Natural killer cell (primary cell): ENCODE data around the gene PLEKHB2. TPM values are rescaled to one million over a fixed set of nuclear protein-coding genes. Genes with fewer than 3 reads are reported as not detected.
"Not testable (repeated sequence)": the region's sequence is repeated elsewhere in the genome, so short reads cannot be mapped to it uniquely, and the experiment has no call there.

ENCODE experiments used
- ATAC-seq, 3 donors: fragments of 150-1000 bp in 2 of 3; fragments of 200-7000 bp in 1 of 3; cut with Tn5 transposase; 1 replicate in 1 of 3; 2 replicates in 2 of 3; pipeline ENCODE4 v1.10.0; 2021; ENCODE audit warnings: mild to moderate bottlenecking in 2 of 3, moderate library complexity in 2 of 3
- DNase-seq, 2 donors: peaks; one replicate each; pipeline versions ENCODE4 v3.0.0 to v3.0.0-alpha.2; 2013 to 2021; ENCODE audit warnings: mixed read lengths in 1 of 2
- H3K27ac ChIP-seq: one replicate; pipeline ENCODE4 v1.5.1; 2013; ENCODE audit warnings: mild to moderate bottlenecking, low read length
- H3K27me3 ChIP-seq: one replicate; pipeline ENCODE4 v1.6.1; 2013; ENCODE audit warnings: low read length; ENCODE audit not compliant: control insufficient read depth, insufficient read depth
- H3K36me3 ChIP-seq: one replicate; pipeline ENCODE4 v1.6.1; 2013; ENCODE audit warnings: low read length; ENCODE audit not compliant: control insufficient read depth, insufficient read depth
- H3K4me1 ChIP-seq: one replicate; pipeline ENCODE4 v1.6.1; 2013; ENCODE audit warnings: low read length; ENCODE audit not compliant: control insufficient read depth, insufficient read depth
- H3K4me3 ChIP-seq: one replicate; pipeline ENCODE4 v1.5.1; 2013; ENCODE audit warnings: low read length
- H3K9me3 ChIP-seq: one replicate; pipeline ENCODE4 v1.6.1; 2013; ENCODE audit warnings: low read length; ENCODE audit not compliant: control insufficient read depth, insufficient read depth
- H3K27ac Mint-ChIP-seq, 2 donors: one replicate each; pipeline ENCODE4 v1.8.0; 2022; ENCODE audit warnings: mild to moderate bottlenecking in 2 of 2, mixed read lengths in 2 of 2, moderate library complexity in 1 of 2
- H3K27me3 Mint-ChIP-seq, 2 donors: one replicate each; pipeline ENCODE4 v1.8.0; 2022; ENCODE audit warnings: low read depth in 2 of 2, mixed read lengths in 2 of 2
- H3K36me3 Mint-ChIP-seq: one replicate; pipeline ENCODE4 v1.8.0; 2022; ENCODE audit warnings: mixed read lengths
- H3K4me1 Mint-ChIP-seq, 2 donors: one replicate each; pipeline ENCODE4 v1.8.0; 2022; ENCODE audit warnings: mixed read lengths in 2 of 2
- H3K4me3 Mint-ChIP-seq: one replicate; pipeline ENCODE4 v1.8.0; 2022; ENCODE audit warnings: mild to moderate bottlenecking, moderate library complexity, mixed read lengths
- H3K9me3 Mint-ChIP-seq, 2 donors: one replicate each; pipeline ENCODE4 v1.8.0; 2022; ENCODE audit warnings: mixed read lengths in 2 of 2
- WGBS: methylation state at CpG from one replicate; pipeline ENCODE4 v1.1.7; 2013; ENCODE audit warnings: missing lambda C conversion rate; ENCODE audit not compliant: insufficient coverage; 5-methylcytosine and 5-hydroxymethylcytosine counted together
- intact Hi-C: fragments of 100-400 bp; cut with micrococcal nuclease; formaldehyde crosslinking; loops from one replicate; pipeline ENCODE4 v1.14.2; 2022
- total RNA-seq, 4 donors: library from RNA; stranded (reverse); fragments of 120-200 nt in 1 of 4; gene quantifications; one replicate each; pipeline versions ENCODE4 v1.2.3 to v1.2.4, GENCODE V29; 2013 to 2022
- TF ChIP-seq, protein P1 (sequence below): fragments of 200-600 bp; IDR thresholded peaks from one replicate; pipeline ENCODE4 v1.8.0; 2022; ENCODE audit warnings: antibody characterized with exemption

Gene PLEKHB2
- total RNA-seq, 3 donors from 2014 or later (not counting 1 experiment from before 2014, with no cell fraction given) = 75.6 to 78.7 (median 77.4) TPM

DNA sequence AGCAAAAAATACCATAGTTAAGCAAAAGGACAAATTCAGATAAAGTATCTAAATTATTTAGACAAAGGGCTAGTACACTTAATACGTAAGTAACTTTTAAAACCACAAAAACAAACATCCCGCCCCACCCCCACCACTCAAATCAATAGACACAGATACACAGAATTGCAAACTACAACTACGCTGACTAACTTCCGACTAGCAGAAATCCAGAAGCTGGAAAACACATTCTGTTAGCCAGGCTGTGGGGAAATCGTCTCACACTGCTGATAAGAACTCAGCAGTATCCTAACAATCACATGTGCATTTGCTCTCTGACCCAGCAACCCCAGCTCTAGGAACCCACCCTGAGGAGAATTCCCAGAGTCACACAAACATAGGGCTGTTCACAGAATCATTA lies 28.4 kb upstream of the PLEKHB2 start:
- H3K4me3 ChIP-seq = no peak overlapping the region
- peaks cover 23% of the 10 kb centered on the region for H3K36me3 Mint-ChIP-seq
- WGBS = 90% methylated on average over 5 of the region's 5 CpGs
- no peak for ATAC-seq
- no peaks in the 10 kb centered on the region for H3K27me3 ChIP-seq
- H3K9me3 ChIP-seq = no peaks in the 10 kb centered on the region
- H3K36me3 ChIP-seq = peaks cover 70% of the 10 kb centered on the region
- peaks cover 15% of the 10 kb centered on the region for H3K4me1 ChIP-seq
- H3K9me3 Mint-ChIP-seq = no peaks in the 10 kb centered on the region
- no peaks in the 10 kb centered on the region for H3K27me3 Mint-ChIP-seq
- no peak overlapping the region for H3K4me3 Mint-ChIP-seq
- peaks cover 50 to 55% of the 10 kb centered on the region in 2 donors for H3K4me1 Mint-ChIP-seq
- no peak for DNase-seq
- TF ChIP-seq, protein P1, sequence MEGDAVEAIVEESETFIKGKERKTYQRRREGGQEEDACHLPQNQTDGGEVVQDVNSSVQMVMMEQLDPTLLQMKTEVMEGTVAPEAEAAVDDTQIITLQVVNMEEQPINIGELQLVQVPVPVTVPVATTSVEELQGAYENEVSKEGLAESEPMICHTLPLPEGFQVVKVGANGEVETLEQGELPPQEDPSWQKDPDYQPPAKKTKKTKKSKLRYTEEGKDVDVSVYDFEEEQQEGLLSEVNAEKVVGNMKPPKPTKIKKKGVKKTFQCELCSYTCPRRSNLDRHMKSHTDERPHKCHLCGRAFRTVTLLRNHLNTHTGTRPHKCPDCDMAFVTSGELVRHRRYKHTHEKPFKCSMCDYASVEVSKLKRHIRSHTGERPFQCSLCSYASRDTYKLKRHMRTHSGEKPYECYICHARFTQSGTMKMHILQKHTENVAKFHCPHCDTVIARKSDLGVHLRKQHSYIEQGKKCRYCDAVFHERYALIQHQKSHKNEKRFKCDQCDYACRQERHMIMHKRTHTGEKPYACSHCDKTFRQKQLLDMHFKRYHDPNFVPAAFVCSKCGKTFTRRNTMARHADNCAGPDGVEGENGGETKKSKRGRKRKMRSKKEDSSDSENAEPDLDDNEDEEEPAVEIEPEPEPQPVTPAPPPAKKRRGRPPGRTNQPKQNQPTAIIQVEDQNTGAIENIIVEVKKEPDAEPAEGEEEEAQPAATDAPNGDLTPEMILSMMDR = no peak
- intact Hi-C loops = no loop called here
- no peak overlapping the region for H3K27ac Mint-ChIP-seq
- no peak overlapping the region for H3K27ac ChIP-seq

DNA sequence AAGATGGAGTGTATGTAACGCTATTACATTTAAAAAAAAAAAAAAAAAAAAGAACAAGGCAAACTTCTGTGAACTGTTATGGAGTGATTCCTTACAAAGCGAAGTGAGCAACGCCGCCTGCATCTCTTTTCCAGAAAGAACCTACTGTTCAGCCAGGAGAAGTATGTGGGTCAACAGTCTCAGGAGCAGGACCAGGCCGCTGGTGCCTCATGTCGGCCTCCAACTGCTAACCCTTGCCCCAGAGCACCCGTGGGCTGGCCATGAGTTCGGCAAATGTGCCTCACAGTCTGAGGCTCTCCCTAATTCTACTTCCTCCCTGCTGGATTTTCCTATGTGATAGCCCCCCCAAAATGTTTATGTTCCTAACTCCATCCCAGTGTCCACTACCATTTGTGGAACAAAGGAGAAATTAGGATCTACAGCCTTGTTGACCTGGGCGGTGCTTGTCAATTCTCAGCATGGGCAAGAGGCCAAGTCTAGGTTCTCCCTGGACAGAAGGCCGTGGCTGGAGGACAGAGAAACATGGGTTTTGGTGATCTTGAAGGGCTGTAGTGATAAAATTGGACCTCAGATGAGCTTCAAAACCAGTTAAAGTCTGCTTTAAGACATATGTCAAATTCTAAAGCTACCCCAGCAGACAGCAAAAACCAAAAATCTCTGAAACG lies 27.8 kb upstream of the PLEKHB2 start:
- TF ChIP-seq, protein P1 = no peak
- no peak for DNase-seq
- Histone ChIP-seq H3K27ac (no peak overlapping the region), H3K9me3 (no peaks in the 10 kb centered on the region), H3K4me1 (peaks cover 15% of the 10 kb centered on the region), H3K4me3 (no peak overlapping the region), H3K27me3 (no peaks in the 10 kb centered on the region), H3K36me3 (peaks cover 74% of the 10 kb centered on the region)
- Mint-ChIP-seq H3K9me3 (no peaks in the 10 kb centered on the region), H3K27me3 (no peaks in the 10 kb centered on the region), H3K36me3 (peaks cover 23% of the 10 kb centered on the region), H3K4me3 (no peak overlapping the region), H3K4me1 (peaks cover 51 to 59% of the 10 kb centered on the region in 2 donors), H3K27ac (no peak overlapping the region)
- no peak for ATAC-seq
- 97% methylated on average over 10 of the region's 11 CpGs for WGBS
- intact Hi-C loops = no loop called here

DNA sequence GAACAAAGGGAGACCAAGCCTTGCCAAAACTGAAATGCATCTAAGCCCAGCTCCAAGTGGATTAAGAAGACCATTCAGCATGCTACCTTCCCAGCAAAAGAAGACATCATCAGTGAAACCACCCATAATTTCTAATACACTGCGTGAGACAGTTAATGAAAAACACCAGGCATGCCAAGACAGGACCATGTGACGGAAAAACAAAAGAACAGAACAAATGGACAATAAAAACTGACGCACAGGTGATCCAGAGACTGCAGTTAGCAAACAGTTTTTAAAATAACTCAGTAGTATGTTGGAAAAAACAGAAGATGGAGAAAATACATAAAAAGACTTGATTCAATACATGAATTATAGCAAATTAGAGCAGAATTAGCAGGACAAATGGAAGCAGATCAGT lies 27.2 kb upstream of the PLEKHB2 start:
- Histone ChIP-seq H3K4me1 (peaks cover 15% of the 10 kb centered on the region), H3K27me3 (no peaks in the 10 kb centered on the region), H3K27ac (no peak overlapping the region), H3K36me3 (peaks cover 76% of the 10 kb centered on the region), H3K9me3 (no peaks in the 10 kb centered on the region), H3K4me3 (no peak overlapping the region)
- peak overlapping the region; percentile 25 to 73 for H3K27ac Mint-ChIP-seq
- no peaks in the 10 kb centered on the region for H3K27me3 Mint-ChIP-seq
- H3K4me3 Mint-ChIP-seq = no peak overlapping the region
- H3K4me1 Mint-ChIP-seq = peaks cover 51 to 59% of the 10 kb centered on the region in 2 donors
- no peak for DNase-seq
- intact Hi-C loops = no loop called here
- WGBS = 98% methylated on average over 3 of the region's 3 CpGs
- no peaks in the 10 kb centered on the region for H3K9me3 Mint-ChIP-seq
- ATAC-seq = no peak
- peaks cover 23% of the 10 kb centered on the region for H3K36me3 Mint-ChIP-seq
- TF ChIP-seq, protein P1 = no peak

DNA sequence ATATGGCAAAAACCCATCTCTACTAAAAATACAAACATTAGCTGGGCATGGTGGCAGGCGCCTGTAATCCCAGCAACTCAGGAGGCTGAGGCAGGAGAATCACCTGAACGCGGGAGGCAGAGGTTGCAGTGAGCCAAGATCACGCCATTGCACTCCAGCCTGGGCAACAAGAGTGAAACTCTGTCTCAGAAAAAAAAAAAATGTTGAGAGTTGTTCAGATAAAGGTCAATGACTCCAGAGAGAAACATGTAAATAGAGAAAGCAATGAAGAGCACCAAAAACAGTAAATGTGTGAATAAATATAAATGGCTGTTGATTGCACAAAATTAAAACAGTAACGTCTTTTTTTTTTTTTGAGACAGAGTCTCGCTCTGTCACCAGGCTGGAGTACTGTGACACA lies 25.2 kb upstream of the PLEKHB2 start:
- Mint-ChIP-seq H3K4me3 (peak overlapping the region; percentile 35), H3K36me3 (peaks cover 23% of the 10 kb centered on the region), H3K27ac (peak overlapping the region; percentile 25 to 85), H3K4me1 (peaks cover 51 to 52% of the 10 kb centered on the region in 2 donors)
- H3K27me3 ChIP-seq, DNase-seq, intact Hi-C loops, H3K4me3 ChIP-seq, H3K9me3 ChIP-seq, H3K27me3 Mint-ChIP-seq, ATAC-seq, H3K27ac ChIP-seq, H3K9me3 Mint-ChIP-seq: not testable (repeated sequence)
- Histone ChIP-seq H3K4me1 (peaks cover 15% of the 10 kb centered on the region), H3K36me3 (peaks cover 65% of the 10 kb centered on the region)
- WGBS = 95% methylated on average over 6 of the region's 6 CpGs
